ENCODE data around the gene GARIN6.
"Not testable (repeated sequence)": the region's sequence is repeated elsewhere in the genome, so short reads cannot be mapped to it uniquely, and the experiment has no call there.

GARIN6 gene

GRCh38 chr12:99618657-99619056, 28.9 kb upstream of the GARIN6 start:
- in situ Hi-C loops (cut with HindIII; ENCODE audit: low pct_ligation_motif_present, low sequenced_read_pairs) = no loop called here
- no peak overlapping the region for H3K4me3 ChIP-seq (ENCODE audit: low read depth, low read length)
- no peaks in the 10 kb centered on the region for H3K27me3 ChIP-seq (replicated peaks)
- TF ChIP-seq CTCF (IDR thresholded peaks at IDR 0.05; ENCODE audit: low read depth, low read length, missing control alignments) = no peak
- H3K27ac ChIP-seq = no peak overlapping the region
- DNase-seq = no peak
- no peaks in the 10 kb centered on the region for H3K36me3 ChIP-seq (replicated peaks)

GRCh38 chr12:99619389-99620158, 28.0 kb upstream of the GARIN6 start:
- DNase-seq = peak; percentile 59

GRCh38 chr12:99620159-99620479, 27.4 kb upstream of the GARIN6 start:
- in situ Hi-C loops (cut with HindIII; ENCODE audit: low pct_ligation_motif_present, low sequenced_read_pairs) = no loop called here
- no peak for TF ChIP-seq CTCF (IDR thresholded peaks at IDR 0.05; ENCODE audit: low read depth, low read length, missing control alignments)
- no peak overlapping the region for H3K4me3 ChIP-seq (ENCODE audit: low read depth, low read length)
- H3K27me3 ChIP-seq (replicated peaks) = no peaks in the 10 kb centered on the region
- no peak for DNase-seq
- no peak overlapping the region for H3K27ac ChIP-seq
- H3K36me3 ChIP-seq (replicated peaks) = no peaks in the 10 kb centered on the region

More at GRCh38 chr12:99619389-99620158, 28.0 kb upstream of the GARIN6 start:
- no peak overlapping the region for H3K27ac ChIP-seq
- peak; percentile 84 for TF ChIP-seq CTCF (IDR thresholded peaks at IDR 0.05; ENCODE audit: low read depth, low read length, missing control alignments)
- in situ Hi-C loops (cut with HindIII; ENCODE audit: low pct_ligation_motif_present, low sequenced_read_pairs) = no loop called here
- no peaks in the 10 kb centered on the region for H3K27me3 ChIP-seq (replicated peaks)
- no peak overlapping the region for H3K4me3 ChIP-seq (ENCODE audit: low read depth, low read length)
- no peaks in the 10 kb centered on the region for H3K36me3 ChIP-seq (replicated peaks)

GRCh38 chr12:99624591-99624990, 23.0 kb upstream of the GARIN6 start:
- H3K27ac ChIP-seq; H3K4me3 ChIP-seq (ENCODE audit: low read depth, low read length); in situ Hi-C loops (cut with HindIII; ENCODE audit: low pct_ligation_motif_present, low sequenced_read_pairs); H3K36me3 ChIP-seq (replicated peaks); H3K27me3 ChIP-seq (replicated peaks); DNase-seq: not testable (repeated sequence)

- in situ Hi-C loops (cut with HindIII; ENCODE audit: low pct_ligation_motif_present, low sequenced_read_pairs) = no loop called here
- Histone ChIP-seq H3K4me3 (ENCODE audit: low read depth, low read length) (no peak overlapping the region), H3K36me3 (replicated peaks) (no peaks in the 10 kb centered on the region), H3K27ac (no peak overlapping the region), H3K27me3 (replicated peaks) (no peaks in the 10 kb centered on the region)
- DNase-seq = no peak
- TF ChIP-seq CTCF (IDR thresholded peaks at IDR 0.05; ENCODE audit: low read depth, low read length, missing control alignments) = no peak
Observed at GRCh38 chr12:99627459-99627858, 20.1 kb upstream of the GARIN6 start.

GRCh38 chr12:99644629-99645028, 2.9 kb upstream of the GARIN6 start:
- Histone ChIP-seq H3K36me3 (replicated peaks) (no peaks in the 10 kb centered on the region), H3K27ac (no peak overlapping the region), H3K4me3 (ENCODE audit: low read depth, low read length) (no peak overlapping the region), H3K27me3 (replicated peaks) (no peaks in the 10 kb centered on the region)
- in situ Hi-C loops (cut with HindIII; ENCODE audit: low pct_ligation_motif_present, low sequenced_read_pairs) = no loop called here
- TF ChIP-seq CTCF (IDR thresholded peaks at IDR 0.05; ENCODE audit: low read depth, low read length, missing control alignments) = no peak
- no peak for DNase-seq
